Neural cell (in vitro differentiated cells): ENCODE data around the gene PTDSS2. TPM values are rescaled to one million over a fixed set of nuclear protein-coding genes. Genes with fewer than 3 reads are reported as not detected.

Experiments
- H2AFZ ChIP-seq: fragments of 200-600, 300-800 bp; sonication (generic), shearing (Covaris generic); 2 replicates; pipeline ENCODE4 v1.6.0; 2014; ENCODE audit warnings: low read depth, mild to moderate bottlenecking, antibody characterized with exemption, low read length, moderate library complexity
- H3F3A ChIP-seq: fragments of 200-600 bp; shearing (Covaris generic); 2 replicates; pipeline ENCODE4 v1.6.1; 2016; ENCODE audit warnings: mild to moderate bottlenecking, moderate library complexity, mixed read lengths, antibody characterized with exemption, low read length; ENCODE audit not compliant: insufficient read depth, poor library complexity, severe bottlenecking
- H3K27ac ChIP-seq: fragments of 200-600, 300-800 bp; sonication (generic), shearing (Covaris generic); 2 replicates; pipeline ENCODE4 v1.5.1; 2014; ENCODE audit warnings: mild to moderate bottlenecking, low read length, moderate library complexity
- H3K27me3 ChIP-seq: fragments of 300-800, 200-600 bp; sonication (generic), shearing (Covaris generic); 2 replicates; pipeline ENCODE4 v1.6.0; 2014; ENCODE audit warnings: mild to moderate bottlenecking, low read depth, low read length, moderate library complexity; ENCODE audit not compliant: insufficient read depth
- H3K36me3 ChIP-seq: fragments of 300-800, 200-600 bp; sonication (generic), shearing (Covaris generic); 2 replicates; pipeline ENCODE4 v1.5.1; 2014; ENCODE audit warnings: mild to moderate bottlenecking, antibody characterized with exemption, low read length, moderate library complexity; ENCODE audit not compliant: insufficient read depth
- H3K4me2 ChIP-seq: fragments of 300-800, 200-600 bp; sonication (generic), shearing (Covaris generic); 2 replicates; pipeline ENCODE4 v1.6.0; 2014; ENCODE audit warnings: mild to moderate bottlenecking, low read length
- H3K4me3 ChIP-seq: fragments of 300-800, 200-600 bp; sonication (generic), shearing (Covaris generic); 2 replicates; pipeline ENCODE4 v1.5.1; 2014; ENCODE audit warnings: mild to moderate bottlenecking, low read length, moderate library complexity
- H3K79me2 ChIP-seq: fragments of 200-600 bp; shearing (Covaris generic); replicated peaks from 2 replicates; pipeline ENCODE4 v1.6.0; 2014; ENCODE audit warnings: mild to moderate bottlenecking, low read length, moderate library complexity; ENCODE audit not compliant: insufficient read depth
- H3K9ac ChIP-seq: fragments of 300-800, 200-600 bp; sonication (generic), shearing (Covaris generic); 2 replicates; pipeline ENCODE4 v1.6.1; 2016; ENCODE audit warnings: mild to moderate bottlenecking, low read length, mixed read lengths
- H3K9me2 ChIP-seq: fragments of 200-600 bp; shearing (Covaris generic); 2 replicates; pipeline ENCODE4 v1.6.1; 2016; ENCODE audit warnings: mild to moderate bottlenecking, low read length, mixed read lengths; ENCODE audit not compliant: insufficient read depth
- H3K9me3 ChIP-seq: fragments of 200-600, 300-800 bp; sonication (generic), shearing (Covaris generic); 2 replicates; pipeline ENCODE4 v1.6.1; 2016; ENCODE audit warnings: mild to moderate bottlenecking, mixed run types, low read length, moderate library complexity, mixed read lengths
- H4K20me1 ChIP-seq: fragments of 200-600 bp; shearing (Covaris generic); 2 replicates; pipeline ENCODE4 v1.6.1; 2016; ENCODE audit warnings: mild to moderate bottlenecking, mixed run types; ENCODE audit not compliant: insufficient read depth
- EP300 ChIP-seq: fragments of 450-650 bp; conservative IDR thresholded peaks from 2 replicates; pipeline ENCODE4 v1.6.1; 2014; ENCODE audit warnings: antibody characterized with exemption, mild to moderate bottlenecking, moderate library complexity; ENCODE audit not compliant: poor library complexity, severe bottlenecking
- EZH2 ChIP-seq: fragments of 200-600, 300-800 bp; shearing (Covaris generic), sonication (generic); IDR thresholded peaks from 2 replicates; pipeline ENCODE4 v1.6.1; 2014; ENCODE audit warnings: antibody characterized with exemption, low read length, borderline replicate concordance, mild to moderate bottlenecking; ENCODE audit not compliant: insufficient read depth, poor library complexity, severe bottlenecking
- MXI1 ChIP-seq: fragments of 450-650 bp; conservative IDR thresholded peaks from 2 replicates; pipeline ENCODE4 v1.6.1; 2014; ENCODE audit warnings: antibody characterized with exemption, mild to moderate bottlenecking; ENCODE audit not compliant: poor library complexity, severe bottlenecking
- POLR2AphosphoS5 ChIP-seq: IDR thresholded peaks from 2 replicates; pipeline ENCODE4 v1.6.1; 2012
- RAD21 ChIP-seq: fragments of 450-650 bp; conservative IDR thresholded peaks from 2 replicates; pipeline ENCODE4 v1.6.1; 2014; ENCODE audit warnings: antibody characterized with exemption, mild to moderate bottlenecking, moderate library complexity
- SMC3 ChIP-seq: fragments of 450-650 bp; conservative IDR thresholded peaks from 2 replicates; pipeline ENCODE4 v1.6.1; 2014; ENCODE audit warnings: antibody characterized with exemption, mild to moderate bottlenecking, moderate library complexity; ENCODE audit not compliant: poor library complexity
- TAF1 ChIP-seq: IDR thresholded peaks from 2 replicates; pipeline ENCODE4 v1.6.1; 2012; ENCODE audit warnings: low read depth
- polyA plus RNA-seq: library from polyadenylated mRNA; depleted of rRNA; stranded (reverse); fragments of >200 nt; gene quantifications from 2 replicates; pipeline ENCODE4 v1.2.3, GENCODE V29; 2014
- TF ChIP-seq, protein P1 (sequence below): fragments of 450-650 bp; IDR thresholded peaks from 2 replicates; pipeline ENCODE4 v1.5.1; 2014; ENCODE audit warnings: antibody characterized with exemption, mild to moderate bottlenecking, moderate library complexity; ENCODE audit not compliant: poor library complexity, severe bottlenecking
- TF ChIP-seq, protein P2 (sequence below): IDR thresholded peaks from 2 replicates; pipeline ENCODE4 v1.6.1; 2012; ENCODE audit warnings: borderline replicate concordance

Gene PTDSS2
- polyA plus RNA-seq, 1 donor from 2014 or later: 54.3 TPM

DNA sequence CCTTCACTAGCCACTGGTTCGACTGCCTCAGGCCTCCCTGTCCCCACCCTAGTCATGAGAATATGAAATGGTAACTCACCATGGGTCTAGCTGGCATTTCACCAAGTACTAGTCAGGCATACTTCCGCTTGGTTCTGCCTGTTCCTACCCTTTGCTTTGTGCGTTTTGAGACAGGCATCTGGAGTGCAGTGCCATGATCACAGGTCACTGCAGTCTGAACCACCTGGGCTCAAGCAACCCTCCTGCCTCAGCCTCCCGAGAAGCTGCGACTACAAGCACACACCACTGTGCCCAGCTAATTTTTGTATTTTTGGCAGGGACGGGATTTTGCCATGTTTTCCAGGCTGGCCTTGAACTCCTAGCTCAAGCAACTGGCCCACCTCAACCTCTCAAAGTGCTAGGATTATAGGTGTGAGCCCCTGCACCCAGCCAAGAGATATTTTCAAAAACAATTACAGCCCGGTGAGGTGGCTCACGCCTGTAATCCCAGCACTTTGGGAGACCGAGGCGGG lies 71.2 kb downstream of the PTDSS2 start:
- Histone ChIP-seq H3K27ac (no peak overlapping the region), H3F3A (no peaks in the 10 kb centered on the region), H3K27me3 (no peaks in the 10 kb centered on the region), H3K79me2 (no peaks in the 10 kb centered on the region), H3K4me2 (no peak overlapping the region), H3K9ac (no peak overlapping the region), H2AFZ (no peak overlapping the region), H3K9me3 (no peaks in the 10 kb centered on the region), H3K4me3 (no peak overlapping the region), H3K36me3 (no peaks in the 10 kb centered on the region), H4K20me1 (no peaks in the 10 kb centered on the region), H3K9me2 (no peaks in the 10 kb centered on the region)
- TF ChIP-seq RAD21: no peak
- TF ChIP-seq, protein P1, sequence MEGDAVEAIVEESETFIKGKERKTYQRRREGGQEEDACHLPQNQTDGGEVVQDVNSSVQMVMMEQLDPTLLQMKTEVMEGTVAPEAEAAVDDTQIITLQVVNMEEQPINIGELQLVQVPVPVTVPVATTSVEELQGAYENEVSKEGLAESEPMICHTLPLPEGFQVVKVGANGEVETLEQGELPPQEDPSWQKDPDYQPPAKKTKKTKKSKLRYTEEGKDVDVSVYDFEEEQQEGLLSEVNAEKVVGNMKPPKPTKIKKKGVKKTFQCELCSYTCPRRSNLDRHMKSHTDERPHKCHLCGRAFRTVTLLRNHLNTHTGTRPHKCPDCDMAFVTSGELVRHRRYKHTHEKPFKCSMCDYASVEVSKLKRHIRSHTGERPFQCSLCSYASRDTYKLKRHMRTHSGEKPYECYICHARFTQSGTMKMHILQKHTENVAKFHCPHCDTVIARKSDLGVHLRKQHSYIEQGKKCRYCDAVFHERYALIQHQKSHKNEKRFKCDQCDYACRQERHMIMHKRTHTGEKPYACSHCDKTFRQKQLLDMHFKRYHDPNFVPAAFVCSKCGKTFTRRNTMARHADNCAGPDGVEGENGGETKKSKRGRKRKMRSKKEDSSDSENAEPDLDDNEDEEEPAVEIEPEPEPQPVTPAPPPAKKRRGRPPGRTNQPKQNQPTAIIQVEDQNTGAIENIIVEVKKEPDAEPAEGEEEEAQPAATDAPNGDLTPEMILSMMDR: no peak
- TF ChIP-seq, protein P2, sequence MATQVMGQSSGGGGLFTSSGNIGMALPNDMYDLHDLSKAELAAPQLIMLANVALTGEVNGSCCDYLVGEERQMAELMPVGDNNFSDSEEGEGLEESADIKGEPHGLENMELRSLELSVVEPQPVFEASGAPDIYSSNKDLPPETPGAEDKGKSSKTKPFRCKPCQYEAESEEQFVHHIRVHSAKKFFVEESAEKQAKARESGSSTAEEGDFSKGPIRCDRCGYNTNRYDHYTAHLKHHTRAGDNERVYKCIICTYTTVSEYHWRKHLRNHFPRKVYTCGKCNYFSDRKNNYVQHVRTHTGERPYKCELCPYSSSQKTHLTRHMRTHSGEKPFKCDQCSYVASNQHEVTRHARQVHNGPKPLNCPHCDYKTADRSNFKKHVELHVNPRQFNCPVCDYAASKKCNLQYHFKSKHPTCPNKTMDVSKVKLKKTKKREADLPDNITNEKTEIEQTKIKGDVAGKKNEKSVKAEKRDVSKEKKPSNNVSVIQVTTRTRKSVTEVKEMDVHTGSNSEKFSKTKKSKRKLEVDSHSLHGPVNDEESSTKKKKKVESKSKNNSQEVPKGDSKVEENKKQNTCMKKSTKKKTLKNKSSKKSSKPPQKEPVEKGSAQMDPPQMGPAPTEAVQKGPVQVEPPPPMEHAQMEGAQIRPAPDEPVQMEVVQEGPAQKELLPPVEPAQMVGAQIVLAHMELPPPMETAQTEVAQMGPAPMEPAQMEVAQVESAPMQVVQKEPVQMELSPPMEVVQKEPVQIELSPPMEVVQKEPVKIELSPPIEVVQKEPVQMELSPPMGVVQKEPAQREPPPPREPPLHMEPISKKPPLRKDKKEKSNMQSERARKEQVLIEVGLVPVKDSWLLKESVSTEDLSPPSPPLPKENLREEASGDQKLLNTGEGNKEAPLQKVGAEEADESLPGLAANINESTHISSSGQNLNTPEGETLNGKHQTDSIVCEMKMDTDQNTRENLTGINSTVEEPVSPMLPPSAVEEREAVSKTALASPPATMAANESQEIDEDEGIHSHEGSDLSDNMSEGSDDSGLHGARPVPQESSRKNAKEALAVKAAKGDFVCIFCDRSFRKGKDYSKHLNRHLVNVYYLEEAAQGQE: no peak
- TF ChIP-seq MXI1: no peak
- no peak for TF ChIP-seq EZH2
- no peak for TF ChIP-seq SMC3
- no peak for TF ChIP-seq TAF1
- TF ChIP-seq EP300: no peak
- no peak for TF ChIP-seq POLR2AphosphoS5

DNA sequence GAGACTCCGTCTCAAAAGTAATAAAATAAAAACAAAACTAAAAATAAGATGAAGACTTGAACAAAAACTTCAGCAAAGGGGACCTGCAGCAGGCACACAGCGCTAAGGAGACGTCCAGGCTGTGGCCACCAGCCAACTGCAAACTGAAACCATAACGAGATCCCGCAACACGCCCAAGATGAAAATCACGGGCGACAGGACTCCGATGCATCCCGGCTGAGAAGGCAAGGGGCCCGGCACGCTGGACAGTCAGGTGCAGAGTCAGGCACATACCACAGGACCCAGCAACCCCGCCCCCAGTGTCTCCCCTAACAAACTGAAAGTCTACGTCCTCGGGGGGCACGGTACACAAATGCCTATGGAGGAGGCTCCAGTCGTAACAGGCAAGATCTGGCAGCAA lies 76.1 kb downstream of the PTDSS2 start:
- TF ChIP-seq EP300 (no peak), RAD21 (no peak), MXI1 (no peak), SMC3 (no peak), TAF1 (no peak), POLR2AphosphoS5 (no peak), EZH2 (no peak)
- TF ChIP-seq, protein P1: no peak
- TF ChIP-seq, protein P2: no peak
- Histone ChIP-seq H3K36me3 (no peaks in the 10 kb centered on the region), H3K4me2 (no peak overlapping the region), H3K9ac (no peak overlapping the region), H3K4me3 (no peak overlapping the region), H3K9me2 (no peaks in the 10 kb centered on the region), H3F3A (no peaks in the 10 kb centered on the region), H3K27ac (no peak overlapping the region), H3K79me2 (no peaks in the 10 kb centered on the region), H4K20me1 (no peaks in the 10 kb centered on the region), H3K9me3 (no peaks in the 10 kb centered on the region), H2AFZ (no peak overlapping the region), H3K27me3 (no peaks in the 10 kb centered on the region)
